ENCODE results near the gene NIT1. TPM values are rescaled to one million over a fixed set of nuclear protein-coding genes. Genes with fewer than 3 reads are reported as not detected.

The NIT1 gene
- total RNA-seq, 4 donors from 2014 or later, result 16.9 to 28.6 (median 22.1) TPM

- Histone ChIP-seq H3K27me3 (no peaks in the 10 kb centered on the region), H3K27ac (peak overlapping the region; percentile 93 to 98 (median 96)), H3K4me1 (peaks cover 22 to 68% (median 28%) of the 10 kb centered on the region in 3 donors), H3K9me3 (no peaks in the 10 kb centered on the region), H3K4me3 (peak overlapping the region; percentile 64 to 89 (median 80)), H3K36me3 (peaks cover 0 to 40% (median 18%) of the 10 kb centered on the region in 3 donors)
- TF ChIP-seq, protein P1, sequence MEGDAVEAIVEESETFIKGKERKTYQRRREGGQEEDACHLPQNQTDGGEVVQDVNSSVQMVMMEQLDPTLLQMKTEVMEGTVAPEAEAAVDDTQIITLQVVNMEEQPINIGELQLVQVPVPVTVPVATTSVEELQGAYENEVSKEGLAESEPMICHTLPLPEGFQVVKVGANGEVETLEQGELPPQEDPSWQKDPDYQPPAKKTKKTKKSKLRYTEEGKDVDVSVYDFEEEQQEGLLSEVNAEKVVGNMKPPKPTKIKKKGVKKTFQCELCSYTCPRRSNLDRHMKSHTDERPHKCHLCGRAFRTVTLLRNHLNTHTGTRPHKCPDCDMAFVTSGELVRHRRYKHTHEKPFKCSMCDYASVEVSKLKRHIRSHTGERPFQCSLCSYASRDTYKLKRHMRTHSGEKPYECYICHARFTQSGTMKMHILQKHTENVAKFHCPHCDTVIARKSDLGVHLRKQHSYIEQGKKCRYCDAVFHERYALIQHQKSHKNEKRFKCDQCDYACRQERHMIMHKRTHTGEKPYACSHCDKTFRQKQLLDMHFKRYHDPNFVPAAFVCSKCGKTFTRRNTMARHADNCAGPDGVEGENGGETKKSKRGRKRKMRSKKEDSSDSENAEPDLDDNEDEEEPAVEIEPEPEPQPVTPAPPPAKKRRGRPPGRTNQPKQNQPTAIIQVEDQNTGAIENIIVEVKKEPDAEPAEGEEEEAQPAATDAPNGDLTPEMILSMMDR (IDR thresholded peaks at IDR 0.05), result no peak
- no peak for TF ChIP-seq POLR2A (IDR thresholded peaks at IDR 0.05)
- intact Hi-C loops (cut with DNase I), result loop anchor here (10.0 kb wide), 1 partner anchor 297 kb away; no protein-coding TSS in a partner anchor
- DNase-seq, result no peak
- 4% methylated on average over 19 to 21 of the region's 22 CpGs for WGBS, 2 donors
Observed at GRCh38 chr1:161131523-161132409, 13.9 kb downstream of the NIT1 start.

DNA sequence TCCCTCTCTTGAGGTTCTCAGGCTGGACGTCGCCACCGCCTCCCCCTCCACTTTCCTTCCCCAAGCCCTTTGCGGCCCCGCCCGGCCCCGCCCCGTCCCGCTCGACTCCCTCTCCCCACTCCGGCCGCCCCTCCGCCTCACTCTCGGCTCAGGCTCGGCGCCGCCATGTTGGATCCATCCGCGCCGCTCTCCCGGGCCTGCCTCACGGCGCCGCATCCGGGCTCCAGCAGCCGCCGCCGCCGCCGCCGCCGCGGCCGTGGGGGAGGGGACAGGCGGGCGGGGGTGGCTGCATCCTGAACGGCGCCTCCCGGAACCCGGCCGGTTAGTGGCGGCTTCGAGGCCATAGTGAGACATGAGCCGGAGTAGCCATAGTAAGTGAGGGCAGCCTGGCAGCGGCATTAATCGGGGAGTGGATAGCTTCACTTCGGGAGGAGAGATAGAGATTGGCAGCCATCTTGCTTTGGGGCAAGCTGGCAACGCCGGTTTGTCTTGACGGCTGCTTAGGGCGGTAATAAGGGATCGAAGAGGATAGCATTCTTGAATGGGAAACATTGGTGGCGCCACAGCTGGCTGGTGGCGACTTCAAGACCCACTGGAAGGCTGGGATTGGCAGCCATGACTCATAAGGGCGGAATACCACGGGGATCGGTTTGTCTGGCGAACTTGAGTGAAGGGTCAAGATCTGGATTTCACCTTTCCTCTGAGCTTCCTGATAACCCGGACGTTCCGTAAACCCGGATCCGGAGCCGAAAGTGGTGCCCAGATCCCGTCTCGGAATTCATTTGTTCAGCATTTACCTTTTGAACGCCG, 14.7 kb downstream of the NIT1 start, which contains the start of gene DEDD:
Gene DEDD, minus strand, starts transcription at position 258 of the 810 bp plus-strand sequence. CDS start 8,205 bp downstream, outside the sequence.
- Histone ChIP-seq H3K27me3 (no peaks in the 10 kb centered on the region), H3K4me3 (peak within 1 kb of the TSS; percentile 64 to 89 (median 80)), H3K9me3 (no peaks in the 10 kb centered on the region), H3K27ac (peak within 1 kb of the TSS; percentile 93 to 98 (median 96)), H3K36me3 (peaks cover 0 to 31% (median 17%) of the 10 kb centered on the region in 3 donors), H3K4me1 (peaks cover 22 to 60% (median 28%) of the 10 kb centered on the region in 3 donors)
- intact Hi-C loops (cut with DNase I), result loop anchor here (10.0 kb wide), 1 partner anchor 298 kb away; no protein-coding TSS in a partner anchor
- WGBS, 2 donors, result 0 to 1% methylated on average over 19 to 22 of the region's 68 CpGs
- TF ChIP-seq, protein P1 (IDR thresholded peaks at IDR 0.05), result peak in 1 of 6 experiments; percentile 8
- TF ChIP-seq POLR2A (IDR thresholded peaks at IDR 0.05), result peak in 2 of 4 donors; percentile 51 to 70
- peak; percentile 87 for DNase-seq

GRCh38 chr1:161133220-161133740, 15.4 kb downstream of the NIT1 start:
- no peak for TF ChIP-seq POLR2A (IDR thresholded peaks at IDR 0.05)
- TF ChIP-seq, protein P1 (IDR thresholded peaks at IDR 0.05), result no peak
- Histone ChIP-seq H3K4me3 (peak overlapping the region; percentile 64 to 89 (median 80)), H3K27ac (peak overlapping the region; percentile 93 to 98 (median 96)), H3K36me3 (peaks cover 0 to 25% (median 11%) of the 10 kb centered on the region in 3 donors), H3K9me3 (no peaks in the 10 kb centered on the region), H3K27me3 (no peaks in the 10 kb centered on the region), H3K4me1 (peaks cover 22 to 53% (median 24%) of the 10 kb centered on the region in 3 donors)
- intact Hi-C loops (cut with DNase I), result loop anchor here (10.0 kb wide), 1 partner anchor 298 kb away; no protein-coding TSS in a partner anchor
- DNase-seq, result no peak
- WGBS, 2 donors, result 4% methylated on average over 10 to 11 of the region's 11 CpGs

DNA sequence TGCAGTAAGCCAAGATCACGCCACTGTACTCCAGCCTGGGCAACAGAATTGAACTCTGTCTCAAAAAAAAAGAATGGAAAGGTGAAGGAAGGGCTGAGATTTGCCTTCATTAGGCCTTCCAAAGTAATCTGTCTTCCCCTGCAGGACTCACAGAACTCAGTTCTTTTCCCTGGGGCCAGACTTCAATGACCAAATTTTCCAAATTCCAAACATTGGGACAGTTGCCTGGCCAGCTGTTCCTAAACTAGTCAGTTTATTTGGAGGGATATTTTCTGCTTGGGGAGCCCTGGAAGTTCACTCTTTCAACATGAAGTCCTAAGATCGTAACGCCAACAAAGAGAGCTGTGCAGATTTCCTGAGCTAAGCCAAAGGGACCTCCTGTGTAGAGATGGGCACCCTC, 20.0 kb downstream of the NIT1 start:
- Histone ChIP-seq H3K4me3 (no peak overlapping the region), H3K27ac (peak overlapping the region in 1 of 4 donors; percentile 22), H3K27me3 (no peaks in the 10 kb centered on the region), H3K9me3 (no peaks in the 10 kb centered on the region), H3K4me1 (peaks cover 10 to 21% (median 12%) of the 10 kb centered on the region in 3 donors), H3K36me3 (no peaks in the 10 kb centered on the region)
- 59 to 79% methylated on average over 3 of the region's 3 CpGs for WGBS, 2 donors
- no peak for DNase-seq
- intact Hi-C loops (cut with DNase I), result loop anchor here (10.0 kb wide), 1 partner anchor 303 kb away; no protein-coding TSS in a partner anchor
- TF ChIP-seq POLR2A (IDR thresholded peaks at IDR 0.05), result no peak
- TF ChIP-seq, protein P1 (IDR thresholded peaks at IDR 0.05), result no peak
